Hepatocyte (in vitro differentiated cells): ENCODE measurements around the gene KIFC3.

Source experiments
- EZH2 ChIP-seq: fragments of 200-600 bp; sonication (generic); IDR thresholded peaks from 2 replicates; pipeline ENCODE4 v1.6.1; 2016; ENCODE audit warnings: antibody characterized with exemption, mild to moderate bottlenecking, borderline replicate concordance
- TF ChIP-seq, protein P1 (sequence below): fragments of 200-600 bp; sonication (generic); IDR thresholded peaks from 2 replicates; pipeline ENCODE4 v1.5.1; 2016; ENCODE audit warnings: antibody characterized with exemption, mild to moderate bottlenecking; ENCODE audit not compliant: poor library complexity

- no peak for TF ChIP-seq EZH2
- TF ChIP-seq, protein P1, sequence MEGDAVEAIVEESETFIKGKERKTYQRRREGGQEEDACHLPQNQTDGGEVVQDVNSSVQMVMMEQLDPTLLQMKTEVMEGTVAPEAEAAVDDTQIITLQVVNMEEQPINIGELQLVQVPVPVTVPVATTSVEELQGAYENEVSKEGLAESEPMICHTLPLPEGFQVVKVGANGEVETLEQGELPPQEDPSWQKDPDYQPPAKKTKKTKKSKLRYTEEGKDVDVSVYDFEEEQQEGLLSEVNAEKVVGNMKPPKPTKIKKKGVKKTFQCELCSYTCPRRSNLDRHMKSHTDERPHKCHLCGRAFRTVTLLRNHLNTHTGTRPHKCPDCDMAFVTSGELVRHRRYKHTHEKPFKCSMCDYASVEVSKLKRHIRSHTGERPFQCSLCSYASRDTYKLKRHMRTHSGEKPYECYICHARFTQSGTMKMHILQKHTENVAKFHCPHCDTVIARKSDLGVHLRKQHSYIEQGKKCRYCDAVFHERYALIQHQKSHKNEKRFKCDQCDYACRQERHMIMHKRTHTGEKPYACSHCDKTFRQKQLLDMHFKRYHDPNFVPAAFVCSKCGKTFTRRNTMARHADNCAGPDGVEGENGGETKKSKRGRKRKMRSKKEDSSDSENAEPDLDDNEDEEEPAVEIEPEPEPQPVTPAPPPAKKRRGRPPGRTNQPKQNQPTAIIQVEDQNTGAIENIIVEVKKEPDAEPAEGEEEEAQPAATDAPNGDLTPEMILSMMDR = no peak
Measured at GRCh38 chr16:57713596-57713995, 88.7 kb downstream of the KIFC3 start.
